Omental fat pad (tissue), 4 donors: ENCODE results near the gene HSPA4L. TPM values are rescaled to one million over a fixed set of nuclear protein-coding genes. Genes with fewer than 3 reads are reported as not detected.

Experiments
- ATAC-seq: fragments of 150-250 bp; one replicate; pipeline ENCODE4 v1.9.1; 2016; ENCODE audit warnings: mild to moderate bottlenecking, moderate library complexity; ENCODE audit not compliant: low FRiP score
- DNase-seq: peaks from one replicate; pipeline ENCODE4 v3.0.0-alpha.2; 2019; ENCODE audit warnings: low spot score
- total RNA-seq, 4 donors: library from RNA; depleted of rRNA; stranded (reverse); fragments of >200 nt; gene quantifications; one replicate each; pipeline ENCODE4 v1.1.0, GENCODE V29; 2016
- TF ChIP-seq, protein P1 (sequence below), 3 donors: fragments of 450-650 bp; IDR thresholded peaks; one replicate each; pipeline ENCODE4 v1.5.1; 2016 to 2017; ENCODE audit warnings: antibody characterized with exemption in 3 of 3, mild to moderate bottlenecking in 3 of 3, moderate library complexity in 2 of 3

HSPA4L gene
- total RNA-seq, 4 donors from 2014 or later, result 1.3 to 4.6 (median 2.1) TPM

DNA sequence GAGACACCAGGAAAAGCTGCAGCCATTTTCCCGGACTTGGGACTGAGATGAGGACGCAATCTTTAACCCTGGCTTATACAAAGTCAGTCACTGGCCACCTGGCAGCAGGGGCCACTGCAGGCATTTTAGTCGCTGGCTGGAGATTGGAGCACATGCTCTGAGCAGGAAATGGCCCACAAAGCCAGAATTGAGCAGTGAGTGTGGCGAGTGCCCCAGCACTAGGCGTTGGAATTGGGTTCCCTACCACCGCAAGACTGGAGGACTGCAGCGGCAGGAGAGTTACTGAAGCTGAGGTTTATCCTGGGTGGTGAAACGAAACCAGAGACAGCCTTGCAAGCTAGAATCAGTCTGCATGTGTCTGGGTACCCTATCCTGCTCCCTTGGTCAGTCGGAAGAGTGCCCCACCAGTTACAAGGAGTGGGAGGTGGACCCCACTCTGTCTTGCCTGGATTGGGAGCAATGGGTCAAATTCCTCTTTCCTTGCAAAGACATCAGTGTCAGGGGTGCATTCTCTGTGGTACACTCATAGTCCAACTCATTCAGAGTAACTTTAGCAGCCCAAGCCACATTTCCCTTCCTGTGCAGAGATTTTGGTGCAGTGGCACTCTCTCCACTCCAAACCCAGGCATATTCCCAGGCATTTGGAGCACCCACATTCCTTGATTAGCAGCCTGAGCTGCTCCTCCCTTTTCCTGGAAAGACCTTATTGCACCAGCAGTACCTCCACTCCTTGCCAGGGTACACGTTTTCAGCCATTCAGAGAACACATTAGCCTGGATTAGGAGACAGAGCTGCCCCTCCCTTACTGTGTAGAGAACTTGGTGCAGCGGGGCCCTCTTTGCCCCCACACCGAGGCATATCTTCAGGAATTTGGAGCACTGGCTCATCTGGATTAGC lies 61.8 kb downstream of the HSPA4L start:
- TF ChIP-seq, protein P1, sequence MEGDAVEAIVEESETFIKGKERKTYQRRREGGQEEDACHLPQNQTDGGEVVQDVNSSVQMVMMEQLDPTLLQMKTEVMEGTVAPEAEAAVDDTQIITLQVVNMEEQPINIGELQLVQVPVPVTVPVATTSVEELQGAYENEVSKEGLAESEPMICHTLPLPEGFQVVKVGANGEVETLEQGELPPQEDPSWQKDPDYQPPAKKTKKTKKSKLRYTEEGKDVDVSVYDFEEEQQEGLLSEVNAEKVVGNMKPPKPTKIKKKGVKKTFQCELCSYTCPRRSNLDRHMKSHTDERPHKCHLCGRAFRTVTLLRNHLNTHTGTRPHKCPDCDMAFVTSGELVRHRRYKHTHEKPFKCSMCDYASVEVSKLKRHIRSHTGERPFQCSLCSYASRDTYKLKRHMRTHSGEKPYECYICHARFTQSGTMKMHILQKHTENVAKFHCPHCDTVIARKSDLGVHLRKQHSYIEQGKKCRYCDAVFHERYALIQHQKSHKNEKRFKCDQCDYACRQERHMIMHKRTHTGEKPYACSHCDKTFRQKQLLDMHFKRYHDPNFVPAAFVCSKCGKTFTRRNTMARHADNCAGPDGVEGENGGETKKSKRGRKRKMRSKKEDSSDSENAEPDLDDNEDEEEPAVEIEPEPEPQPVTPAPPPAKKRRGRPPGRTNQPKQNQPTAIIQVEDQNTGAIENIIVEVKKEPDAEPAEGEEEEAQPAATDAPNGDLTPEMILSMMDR (IDR thresholded peaks at IDR 0.05), result no peak
- DNase-seq (no peak), ATAC-seq (no peak)

DNA sequence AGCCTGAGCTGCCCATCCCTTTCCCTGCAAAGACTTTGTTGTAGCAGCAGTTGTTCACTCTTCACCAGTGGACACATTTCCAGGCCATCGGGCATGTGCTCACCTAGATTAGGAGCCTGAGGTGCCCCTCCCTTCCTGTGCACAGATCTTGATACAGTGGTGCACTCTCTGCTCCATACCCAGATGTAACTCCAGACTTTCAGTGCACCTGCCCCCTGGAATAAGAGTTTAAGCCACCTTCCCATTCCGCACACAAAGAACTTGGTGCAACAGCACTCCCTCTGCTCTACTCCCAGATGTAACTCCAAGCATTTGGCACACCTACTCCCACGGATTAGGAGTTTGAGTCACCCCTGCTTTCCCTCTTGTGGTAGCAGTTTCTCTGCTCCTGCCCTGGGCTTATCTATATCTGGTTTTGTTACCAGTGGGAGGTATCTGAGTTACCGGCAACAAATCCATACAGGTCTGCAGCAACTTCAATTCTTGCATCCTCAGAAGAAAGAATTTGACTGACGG lies 62.5 kb downstream of the HSPA4L start:
- no peak for DNase-seq
- TF ChIP-seq, protein P1 (IDR thresholded peaks at IDR 0.05), result no peak
- no peak for ATAC-seq

DNA sequence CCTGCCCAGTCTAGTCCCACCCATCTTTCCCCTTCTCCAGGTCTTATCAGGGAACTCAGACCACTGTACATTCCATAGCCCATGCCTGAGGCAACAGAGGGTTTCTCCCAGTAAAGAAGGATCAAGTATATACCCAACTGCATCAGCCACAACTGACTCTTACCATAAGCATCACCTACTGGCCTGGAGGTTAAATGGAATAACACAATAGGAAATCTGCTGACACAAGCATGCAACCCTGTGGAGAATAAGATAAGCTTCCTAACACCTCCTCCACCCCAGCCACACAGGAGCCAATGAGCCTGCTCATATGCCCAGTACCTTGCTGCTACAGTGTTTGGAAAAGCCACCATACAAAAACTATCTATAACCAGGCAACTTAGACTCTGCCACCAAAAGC lies 63.9 kb downstream of the HSPA4L start:
- TF ChIP-seq, protein P1 (IDR thresholded peaks at IDR 0.05), result no peak

DNA sequence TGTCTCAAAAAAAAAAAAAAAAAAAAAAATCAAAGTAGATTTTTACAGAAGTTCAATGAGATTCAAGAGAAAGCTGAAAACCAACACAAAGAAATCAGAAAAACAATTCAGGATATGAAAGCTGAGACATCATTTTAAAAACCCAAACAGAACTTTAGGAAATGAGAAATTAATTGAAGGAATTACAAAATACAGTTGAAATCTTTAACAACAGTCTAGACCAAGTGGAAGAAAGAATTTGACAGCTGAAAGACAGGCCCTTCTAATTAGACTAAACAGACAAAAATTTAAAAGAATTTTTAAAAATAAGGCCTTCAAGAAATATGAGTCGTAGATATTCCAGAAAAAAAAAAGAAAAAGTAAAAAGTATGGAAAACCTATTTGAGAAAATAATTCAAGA lies 64.6 kb downstream of the HSPA4L start:
- ATAC-seq, result no peak
- no peak for DNase-seq
- TF ChIP-seq, protein P1 (IDR thresholded peaks at IDR 0.05), result no peak

More for the DNA sequence above, 63.9 kb downstream of the HSPA4L start:
- ATAC-seq (no peak), DNase-seq (no peak)

DNA sequence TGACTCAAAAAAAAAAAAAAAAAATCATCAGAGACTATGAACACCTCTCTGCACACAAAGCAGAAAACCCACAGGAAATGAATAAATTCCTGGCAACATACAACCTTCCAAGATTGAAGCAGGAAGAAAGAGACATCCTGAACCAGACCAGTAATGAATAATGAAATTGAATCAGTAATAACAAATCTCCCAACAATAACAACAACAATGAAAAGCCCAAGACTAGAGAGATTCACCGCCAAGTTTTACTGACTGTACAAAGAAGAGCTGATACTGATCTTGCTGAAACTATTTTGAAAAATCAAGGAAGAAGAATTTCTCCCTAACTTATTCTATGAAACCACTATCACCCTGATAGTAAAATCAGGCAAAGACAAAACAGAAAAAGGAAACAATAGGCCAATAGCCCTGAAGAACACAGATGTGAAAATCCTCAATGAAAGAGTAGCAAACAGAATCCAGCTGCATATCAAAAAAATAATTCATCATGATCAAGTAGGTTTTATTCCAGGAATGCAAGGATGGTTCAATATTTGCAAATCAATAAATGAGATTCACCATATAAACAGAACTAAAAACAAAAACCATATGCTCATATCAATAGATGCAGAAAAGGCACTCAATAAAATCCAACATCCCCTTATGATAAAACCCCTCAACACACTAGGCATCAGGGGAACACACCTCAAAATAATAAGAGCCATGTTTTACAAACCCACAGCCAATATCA lies 67.5 kb downstream of the HSPA4L start:
- no peak for ATAC-seq
- DNase-seq, result no peak
- TF ChIP-seq, protein P1 (IDR thresholded peaks at IDR 0.05), result no peak

DNA sequence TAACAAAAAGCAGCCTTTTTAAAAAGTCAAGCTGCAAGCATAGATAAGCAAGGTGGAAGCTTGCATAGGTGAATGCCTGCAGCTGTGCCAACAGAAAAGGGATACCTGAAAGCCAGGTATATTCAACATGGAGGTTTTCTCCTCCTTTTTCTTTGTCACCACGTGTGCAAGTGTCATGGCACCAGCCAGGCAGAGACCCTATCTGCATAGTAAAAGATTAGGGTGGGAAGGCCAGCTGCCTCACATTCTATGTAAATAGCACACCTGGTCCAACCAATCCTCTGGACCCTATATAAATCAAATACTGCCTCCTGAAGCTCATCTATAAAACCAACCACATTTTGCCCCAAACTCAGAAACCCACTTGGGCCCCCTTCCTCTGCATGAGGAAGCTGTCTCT lies 70.5 kb downstream of the HSPA4L start:
- no peak for DNase-seq
- no peak for ATAC-seq
- TF ChIP-seq, protein P1 (IDR thresholded peaks at IDR 0.05), result no peak
